Mucosa of rectum (tissue), 2 donors: ENCODE data around the gene ICOSLG.

Experiments used
- H3K27ac ChIP-seq, 2 donors: one replicate each; pipeline ENCODE4 v1.7.0; 2013; ENCODE audit warnings: inconsistent platforms in 2 of 2, low read depth in 2 of 2, low read length in 2 of 2
- H3K27me3 ChIP-seq, 2 donors: one replicate each; pipeline ENCODE4 v1.7.0; 2013; ENCODE audit warnings: low read length in 2 of 2; ENCODE audit not compliant: control insufficient read depth in 2 of 2, insufficient read depth in 2 of 2
- H3K36me3 ChIP-seq, 2 donors: one replicate each; pipeline ENCODE4 v1.7.0; 2013; ENCODE audit warnings: low read length in 2 of 2; ENCODE audit not compliant: control insufficient read depth in 2 of 2, insufficient read depth in 2 of 2
- H3K4me1 ChIP-seq, 2 donors: one replicate each; pipeline ENCODE4 v1.7.0; 2013; ENCODE audit warnings: low read length in 2 of 2, mild to moderate bottlenecking in 1 of 2; ENCODE audit not compliant: control insufficient read depth in 2 of 2, insufficient read depth in 2 of 2
- H3K4me3 ChIP-seq, 2 donors: one replicate each; pipeline ENCODE4 v1.7.0; 2013; ENCODE audit warnings: low read length in 2 of 2
- H3K9ac ChIP-seq, 2 donors: one replicate each; pipeline ENCODE4 v1.7.0; 2013; ENCODE audit warnings: low read length in 2 of 2, low read depth in 1 of 2, mild to moderate bottlenecking in 1 of 2
- H3K9me3 ChIP-seq, 2 donors: one replicate each; pipeline ENCODE4 v1.7.0; 2013; ENCODE audit warnings: low read length in 2 of 2; ENCODE audit not compliant: control insufficient read depth in 2 of 2
- donor health status: healthy.
- donor health status: Normal muscosa, but diverticular disease.

ICOSLG gene

DNA sequence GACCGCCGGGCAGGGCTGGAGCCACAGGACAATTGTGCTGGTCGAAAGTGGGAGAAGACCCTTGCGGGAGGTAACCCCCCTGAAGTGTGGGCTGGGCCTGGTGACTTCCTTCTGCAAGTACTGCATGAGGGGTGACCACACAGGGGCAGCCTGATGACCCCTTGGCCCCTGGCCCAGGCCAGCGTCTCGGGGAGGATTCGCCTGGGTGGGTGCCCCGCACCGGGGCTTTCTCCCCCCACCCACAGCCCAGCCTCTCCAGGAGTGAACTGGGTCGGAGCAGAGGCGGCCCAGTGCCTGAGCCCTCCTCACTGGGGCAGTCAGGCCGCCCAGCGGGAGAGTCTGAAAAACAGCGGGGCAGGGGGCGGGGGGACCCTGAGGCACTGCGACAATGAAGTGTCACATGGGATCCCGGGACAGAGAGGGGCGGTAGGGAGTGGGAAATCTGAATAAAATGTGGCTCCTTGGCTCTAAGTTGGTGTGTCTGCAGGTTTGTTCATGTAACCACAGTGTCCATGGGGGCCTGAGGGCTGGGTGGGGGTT is 22.5 kb upstream of the ICOSLG start:
- Histone ChIP-seq H3K4me1 (no peaks in the 10 kb centered on the region), H3K9ac (no peak overlapping the region), H3K27ac (no peak overlapping the region), H3K9me3 (no peaks in the 10 kb centered on the region), H3K27me3 (no peaks in the 10 kb centered on the region), H3K36me3 (no peaks in the 10 kb centered on the region), H3K4me3 (no peak overlapping the region)

DNA sequence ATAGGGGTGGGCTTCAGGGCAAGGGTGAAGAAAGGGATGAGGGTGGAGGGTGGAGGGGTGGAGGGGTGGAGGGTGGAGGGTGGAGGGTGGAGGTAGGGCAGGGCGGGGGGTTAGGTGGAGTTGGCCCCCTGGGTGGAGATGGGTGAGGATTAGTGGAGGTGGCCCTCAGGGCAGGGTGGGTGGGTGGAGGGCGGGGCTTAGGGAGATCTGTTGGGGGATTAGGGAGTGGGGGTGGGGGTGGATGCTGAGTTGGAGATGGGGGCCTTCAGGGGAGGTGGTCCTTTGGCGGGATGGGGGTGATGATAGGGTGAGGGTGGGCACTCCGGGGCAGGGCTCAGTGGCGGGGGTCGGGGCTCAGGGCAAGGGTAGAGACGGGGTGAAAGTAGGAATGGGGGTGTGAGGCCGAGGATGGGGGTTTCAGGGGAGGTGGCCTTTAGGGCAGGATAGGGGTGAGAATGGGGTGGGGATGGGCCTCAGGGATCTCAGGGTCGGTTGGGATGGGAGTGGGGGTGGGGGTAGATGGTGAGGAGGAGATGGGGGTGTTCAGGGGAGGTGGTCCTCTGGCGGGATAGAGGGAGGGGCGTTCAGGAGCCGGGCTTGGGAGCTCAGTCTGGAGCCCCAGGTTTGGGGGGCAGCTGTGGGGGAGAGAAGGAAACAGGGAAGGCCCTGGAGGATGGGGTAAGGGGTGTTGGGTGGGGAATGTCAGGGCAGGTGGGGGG is 21.8 kb upstream of the ICOSLG start:
- no peaks in the 10 kb centered on the region for H3K36me3 ChIP-seq
- no peak overlapping the region for H3K9ac ChIP-seq
- H3K9me3 ChIP-seq = no peaks in the 10 kb centered on the region
- H3K4me3 ChIP-seq = no peak overlapping the region
- no peaks in the 10 kb centered on the region for H3K27me3 ChIP-seq
- no peaks in the 10 kb centered on the region for H3K4me1 ChIP-seq
- no peak overlapping the region for H3K27ac ChIP-seq

- H3K27ac ChIP-seq = no peak within 1 kb of the TSS
Observed at GRCh38 chr21:44261675-44262295, 21.0 kb upstream of the ICOSLG start, which contains the start of gene DNMT3L. TSS of gene DNMT3L (minus strand) at chr21:44261897. CDS start at chr21:44261259, 638 bp downstream.

GRCh38 chr21:44260791-44261631 is 20.3 kb upstream of the ICOSLG start:
- Histone ChIP-seq H3K27me3 (no peaks in the 10 kb centered on the region), H3K27ac (no peak overlapping the region), H3K36me3 (no peaks in the 10 kb centered on the region), H3K9me3 (no peaks in the 10 kb centered on the region), H3K4me1 (no peaks in the 10 kb centered on the region), H3K9ac (no peak overlapping the region), H3K4me3 (no peak overlapping the region)

More at GRCh38 chr21:44261675-44262295, 21.0 kb upstream of the ICOSLG start, which contains the start of gene DNMT3L:
- Histone ChIP-seq H3K36me3 (no peaks in the 10 kb centered on the region), H3K27me3 (no peaks in the 10 kb centered on the region), H3K4me1 (no peaks in the 10 kb centered on the region), H3K9ac (no peak within 1 kb of the TSS), H3K4me3 (no peak within 1 kb of the TSS), H3K9me3 (no peaks in the 10 kb centered on the region)

- Histone ChIP-seq H3K4me3 (no peak overlapping the region), H3K9ac (no peak overlapping the region), H3K27me3 (no peaks in the 10 kb centered on the region), H3K4me1 (no peaks in the 10 kb centered on the region), H3K36me3 (no peaks in the 10 kb centered on the region), H3K9me3 (no peaks in the 10 kb centered on the region), H3K27ac (no peak overlapping the region)
Observed at GRCh38 chr21:44260066-44260465, 19.3 kb upstream of the ICOSLG start.

DNA sequence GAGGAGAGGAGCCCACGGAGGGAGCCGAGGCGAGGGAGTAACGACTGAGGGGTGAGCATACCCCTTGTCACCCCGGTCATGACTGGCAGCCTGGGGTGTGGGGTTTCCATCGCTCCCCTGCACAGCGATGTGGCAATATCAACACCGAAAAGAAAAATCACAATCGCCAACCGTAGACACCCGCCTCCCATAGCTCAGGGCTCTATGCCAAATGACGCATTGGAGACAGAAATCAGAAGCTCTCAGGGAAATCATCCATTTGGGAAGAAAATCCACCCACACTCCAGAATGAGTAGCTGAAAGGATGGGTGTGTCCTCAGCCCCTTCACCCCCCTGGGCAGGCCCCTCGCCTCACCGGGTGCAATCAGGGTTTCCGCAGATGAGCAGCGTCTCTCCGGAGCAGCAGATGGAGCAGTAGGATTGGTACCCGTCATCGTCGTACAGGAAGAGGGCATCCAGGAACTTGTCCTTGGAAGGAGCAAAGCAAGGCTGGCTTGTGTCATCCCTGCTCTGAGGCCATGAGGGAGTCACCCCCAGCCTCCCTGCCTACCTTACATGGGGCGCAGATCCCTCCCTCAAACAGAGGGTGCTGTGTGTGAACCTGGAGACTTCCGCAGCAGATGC is 18.5 kb upstream of the ICOSLG start:
- Histone ChIP-seq H3K9ac (no peak overlapping the region), H3K4me1 (no peaks in the 10 kb centered on the region), H3K36me3 (no peaks in the 10 kb centered on the region), H3K27me3 (no peaks in the 10 kb centered on the region), H3K4me3 (no peak overlapping the region), H3K27ac (no peak overlapping the region), H3K9me3 (no peaks in the 10 kb centered on the region)

DNA sequence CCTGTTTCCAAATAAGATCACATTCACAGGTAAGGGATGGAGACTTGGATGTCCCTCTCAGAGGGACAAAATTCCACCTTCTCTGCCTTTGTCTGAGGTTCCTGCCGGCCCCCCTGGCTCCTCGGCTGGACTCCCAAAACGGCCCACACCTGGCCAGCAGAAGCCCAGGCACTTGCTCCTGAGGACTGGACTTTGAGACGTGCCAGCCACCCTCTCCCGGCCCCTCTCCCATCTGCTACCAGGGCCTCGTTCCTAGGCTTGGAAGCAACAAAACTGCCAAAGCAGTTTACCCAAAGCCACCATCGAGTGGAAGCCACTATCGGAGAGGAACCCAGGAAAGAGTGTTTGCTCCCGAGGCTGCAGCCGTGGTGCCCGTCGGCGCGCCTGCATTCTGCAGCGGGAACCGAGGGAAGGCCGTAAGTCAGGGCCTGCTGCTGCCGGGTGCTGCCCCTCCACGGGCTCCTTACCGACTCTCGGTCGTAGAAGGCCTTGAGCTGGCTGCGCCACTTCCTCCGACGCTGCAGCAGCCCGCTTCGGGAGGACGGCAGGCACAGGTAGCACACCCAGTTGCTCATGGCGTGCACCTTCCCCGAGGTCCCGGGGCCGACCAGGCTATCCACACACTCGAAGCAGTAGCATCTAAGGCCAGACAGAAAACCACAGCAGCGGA is 17.4 kb upstream of the ICOSLG start:
- no peak overlapping the region for H3K27ac ChIP-seq
- H3K4me3 ChIP-seq = no peak overlapping the region
- no peak overlapping the region for H3K9ac ChIP-seq
- H3K36me3 ChIP-seq = no peaks in the 10 kb centered on the region
- H3K4me1 ChIP-seq = no peaks in the 10 kb centered on the region
- H3K9me3 ChIP-seq = no peaks in the 10 kb centered on the region
- H3K27me3 ChIP-seq = peaks cover 0 to 5% of the 10 kb centered on the region in 2 donors

GRCh38 chr21:44255511-44255981 is 14.8 kb upstream of the ICOSLG start:
- H3K27me3 ChIP-seq = peaks cover 0 to 5% of the 10 kb centered on the region in 2 donors
- no peaks in the 10 kb centered on the region for H3K9me3 ChIP-seq
- no peak overlapping the region for H3K27ac ChIP-seq
- no peak overlapping the region for H3K4me3 ChIP-seq
- H3K36me3 ChIP-seq = no peaks in the 10 kb centered on the region
- H3K9ac ChIP-seq = no peak overlapping the region
- H3K4me1 ChIP-seq = no peaks in the 10 kb centered on the region
